Loucy (cell line): Measurements from ENCODE around the gene BNIP3.
A peak's percentile ranks its signal among the peaks of the same experiment; 100 is the strongest.

Experiments
- H2AFZ ChIP-seq: fragments of 200-600 bp; sonication (generic); 2 replicates; pipeline ENCODE4 v1.6.0; 2016; ENCODE audit warnings: antibody characterized with exemption, mild to moderate bottlenecking, low read length, moderate library complexity
- H3F3A ChIP-seq: fragments of 200-600 bp; 2 replicates; pipeline ENCODE4 v1.6.0; 2016; ENCODE audit warnings: antibody characterized with exemption, low read depth, mild to moderate bottlenecking
- H3K27me3 ChIP-seq: fragments of 200-600 bp; sonication (generic); 2 replicates; pipeline ENCODE4 v1.6.1; 2014; ENCODE audit warnings: low read length, mild to moderate bottlenecking; ENCODE audit not compliant: insufficient read depth, poor library complexity, severe bottlenecking
- H3K36me3 ChIP-seq: fragments of 200-600 bp; sonication (generic); 2 replicates; pipeline ENCODE4 v1.6.1; 2016; ENCODE audit warnings: low read length; ENCODE audit not compliant: insufficient read depth
- H3K4me1 ChIP-seq: fragments of 200-600 bp; sonication (generic); 2 replicates; pipeline ENCODE4 v1.5.1; 2014; ENCODE audit warnings: low read length, mild to moderate bottlenecking; ENCODE audit not compliant: insufficient read depth, poor library complexity, severe bottlenecking
- H3K4me2 ChIP-seq: fragments of 200-600 bp; sonication (generic); 2 replicates; pipeline ENCODE4 v1.6.0; 2014; ENCODE audit warnings: antibody characterized with exemption, low read length, low read depth, mild to moderate bottlenecking; ENCODE audit not compliant: poor library complexity, severe bottlenecking
- H3K4me3 ChIP-seq: fragments of 200-600 bp; sonication (generic); 2 replicates; pipeline ENCODE4 v1.5.1; 2014; ENCODE audit warnings: low read length, mild to moderate bottlenecking, mixed read lengths; ENCODE audit not compliant: poor library complexity, severe bottlenecking
- H3K79me2 ChIP-seq: fragments of 200-600 bp; sonication (generic); 2 replicates; pipeline ENCODE4 v1.6.1; 2014; ENCODE audit warnings: low read length; ENCODE audit not compliant: insufficient read depth
- H3K9ac ChIP-seq: fragments of 200-600 bp; sonication (generic); 2 replicates; pipeline ENCODE4 v1.6.0; 2014; ENCODE audit warnings: mild to moderate bottlenecking, low read depth, low read length, moderate library complexity; ENCODE audit not compliant: poor library complexity, severe bottlenecking
- H3K9me2 ChIP-seq: fragments of 200-600 bp; sonication (generic); replicated peaks from 2 replicates; pipeline ENCODE4 v1.6.1; 2016; ENCODE audit warnings: low read depth, low read length, mixed read lengths
- H3K9me3 ChIP-seq: fragments of 200-600 bp; sonication (generic); 2 replicates; pipeline ENCODE4 v1.6.1; 2014; ENCODE audit warnings: mild to moderate bottlenecking, antibody characterized with exemption, low read length, low read depth; ENCODE audit not compliant: insufficient read depth
- H4K20me1 ChIP-seq: fragments of 200-600 bp; sonication (generic); 2 replicates; pipeline ENCODE4 v1.6.0; 2014; ENCODE audit warnings: antibody characterized with exemption, low read length, mild to moderate bottlenecking; ENCODE audit not compliant: insufficient read depth, poor library complexity, severe bottlenecking
- EZH2phosphoT487 ChIP-seq: fragments of 200-600 bp; IDR thresholded peaks from 2 replicates; pipeline ENCODE4 v1.6.1; 2018; ENCODE audit warnings: antibody characterized with exemption, mild to moderate bottlenecking, moderate library complexity, borderline replicate concordance
- TF ChIP-seq, protein P1 (sequence below): fragments of 200-600 bp; sonication (generic); conservative IDR thresholded peaks from 2 replicates; pipeline ENCODE4 v1.5.1; 2014; ENCODE audit warnings: mild to moderate bottlenecking, antibody characterized with exemption, low read length

BNIP3 gene

DNA sequence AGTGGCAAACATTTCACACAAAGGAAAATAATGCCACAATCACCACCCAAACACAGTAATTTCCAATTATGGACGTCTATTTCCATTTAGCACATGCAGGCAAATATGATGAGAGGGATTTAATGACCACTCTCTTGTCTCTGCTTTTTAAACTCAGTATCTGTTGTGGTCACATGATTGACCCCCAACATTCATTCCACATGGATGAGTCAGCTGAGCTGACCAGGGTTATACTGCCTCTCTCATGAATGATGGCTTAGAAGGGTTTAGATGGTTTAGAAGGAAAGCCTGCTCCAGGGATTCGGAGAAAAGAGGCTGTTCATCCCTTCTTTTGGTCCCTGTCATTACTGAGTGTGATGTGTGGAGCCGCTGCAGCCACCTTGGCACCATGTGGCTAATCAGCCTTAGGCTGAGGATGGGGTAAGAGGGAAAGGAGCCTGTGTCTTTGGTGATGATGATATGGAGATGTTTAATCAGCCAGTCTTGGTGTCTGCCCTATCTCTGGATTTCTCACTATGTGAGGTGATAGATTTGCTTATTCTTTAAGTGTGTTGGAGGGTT, 45.8 kb upstream of the BNIP3 start:
- Histone ChIP-seq H3K4me1 (no peaks in the 10 kb centered on the region), H3K9ac (no peak overlapping the region), H4K20me1 (no peaks in the 10 kb centered on the region), H2AFZ (no peak overlapping the region), H3K4me3 (no peak overlapping the region), H3K9me2 (no peaks in the 10 kb centered on the region), H3K79me2 (no peaks in the 10 kb centered on the region), H3F3A (no peaks in the 10 kb centered on the region), H3K9me3 (no peaks in the 10 kb centered on the region), H3K27me3 (no peaks in the 10 kb centered on the region), H3K36me3 (no peaks in the 10 kb centered on the region), H3K4me2 (no peak overlapping the region)
- TF ChIP-seq EZH2phosphoT487 = no peak
- TF ChIP-seq, protein P1, sequence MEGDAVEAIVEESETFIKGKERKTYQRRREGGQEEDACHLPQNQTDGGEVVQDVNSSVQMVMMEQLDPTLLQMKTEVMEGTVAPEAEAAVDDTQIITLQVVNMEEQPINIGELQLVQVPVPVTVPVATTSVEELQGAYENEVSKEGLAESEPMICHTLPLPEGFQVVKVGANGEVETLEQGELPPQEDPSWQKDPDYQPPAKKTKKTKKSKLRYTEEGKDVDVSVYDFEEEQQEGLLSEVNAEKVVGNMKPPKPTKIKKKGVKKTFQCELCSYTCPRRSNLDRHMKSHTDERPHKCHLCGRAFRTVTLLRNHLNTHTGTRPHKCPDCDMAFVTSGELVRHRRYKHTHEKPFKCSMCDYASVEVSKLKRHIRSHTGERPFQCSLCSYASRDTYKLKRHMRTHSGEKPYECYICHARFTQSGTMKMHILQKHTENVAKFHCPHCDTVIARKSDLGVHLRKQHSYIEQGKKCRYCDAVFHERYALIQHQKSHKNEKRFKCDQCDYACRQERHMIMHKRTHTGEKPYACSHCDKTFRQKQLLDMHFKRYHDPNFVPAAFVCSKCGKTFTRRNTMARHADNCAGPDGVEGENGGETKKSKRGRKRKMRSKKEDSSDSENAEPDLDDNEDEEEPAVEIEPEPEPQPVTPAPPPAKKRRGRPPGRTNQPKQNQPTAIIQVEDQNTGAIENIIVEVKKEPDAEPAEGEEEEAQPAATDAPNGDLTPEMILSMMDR = no peak

DNA sequence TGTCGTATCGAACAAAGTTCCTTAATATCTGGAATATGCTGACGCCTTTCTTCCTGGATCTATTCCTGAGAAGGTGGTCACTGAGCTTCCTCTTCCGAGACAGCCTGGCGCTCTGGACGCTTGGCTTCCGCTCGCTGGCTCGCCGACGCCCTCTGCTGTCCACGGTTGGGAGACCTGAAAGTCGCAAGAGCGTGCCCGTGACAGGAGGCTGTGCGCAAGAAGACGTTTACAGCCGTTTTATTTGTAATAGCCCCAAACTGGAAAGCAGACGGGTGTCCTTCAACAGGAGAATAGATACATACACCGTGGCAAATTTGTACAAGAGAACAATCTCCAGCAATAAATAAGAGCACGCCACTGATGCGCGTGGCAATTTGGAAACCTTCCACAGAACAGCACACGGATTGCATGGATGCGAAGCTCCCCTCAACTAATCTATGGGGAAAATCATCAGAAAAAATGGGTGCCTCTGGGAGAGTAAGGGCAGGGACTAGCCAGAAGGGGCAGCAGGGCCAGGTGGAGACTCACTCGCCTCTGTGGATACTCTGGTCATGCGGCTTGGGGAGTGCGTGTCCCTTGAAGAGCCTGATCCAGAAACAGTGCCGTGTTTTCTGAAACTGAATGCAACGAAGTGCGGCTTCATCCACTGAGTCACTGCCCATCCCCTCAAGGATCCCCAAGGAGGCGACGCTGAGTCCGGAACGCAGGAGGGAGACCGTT, 41.5 kb upstream of the BNIP3 start:
- no peaks in the 10 kb centered on the region for H3K9me3 ChIP-seq
- no peak overlapping the region for H3K4me2 ChIP-seq
- no peaks in the 10 kb centered on the region for H3F3A ChIP-seq
- H3K27me3 ChIP-seq = no peaks in the 10 kb centered on the region
- no peaks in the 10 kb centered on the region for H4K20me1 ChIP-seq
- H3K9ac ChIP-seq = no peak overlapping the region
- no peak overlapping the region for H2AFZ ChIP-seq
- no peaks in the 10 kb centered on the region for H3K9me2 ChIP-seq
- no peak overlapping the region for H3K4me3 ChIP-seq
- no peaks in the 10 kb centered on the region for H3K79me2 ChIP-seq
- H3K36me3 ChIP-seq = no peaks in the 10 kb centered on the region
- no peak for TF ChIP-seq EZH2phosphoT487
- TF ChIP-seq, protein P1 = peak; percentile 75
- H3K4me1 ChIP-seq = no peaks in the 10 kb centered on the region

DNA sequence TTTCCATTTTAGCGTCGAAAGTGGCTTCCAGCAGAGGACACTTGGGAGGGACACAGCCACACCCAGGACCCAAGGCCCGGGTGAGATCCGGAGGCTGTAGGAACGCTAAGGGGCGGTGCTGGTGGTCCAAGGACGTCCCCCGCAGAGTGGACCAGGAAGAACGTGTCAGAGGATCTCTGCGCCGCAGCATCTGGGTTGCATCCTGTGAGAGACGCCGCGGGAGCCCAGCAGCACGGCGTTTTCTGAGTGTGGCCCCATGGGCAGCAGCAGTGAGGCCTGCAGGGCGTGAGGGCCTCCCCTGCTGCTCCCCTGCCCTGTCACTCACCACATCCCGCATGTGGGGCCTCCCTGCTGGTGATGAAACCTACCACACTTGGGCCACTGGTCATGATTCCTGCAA, 40.5 kb upstream of the BNIP3 start:
- Histone ChIP-seq H3K4me2 (no peak overlapping the region), H3K9me3 (no peaks in the 10 kb centered on the region), H3K4me3 (no peak overlapping the region), H4K20me1 (no peaks in the 10 kb centered on the region), H2AFZ (no peak overlapping the region), H3K9me2 (no peaks in the 10 kb centered on the region), H3F3A (no peaks in the 10 kb centered on the region), H3K9ac (no peak overlapping the region), H3K36me3 (no peaks in the 10 kb centered on the region), H3K27me3 (no peaks in the 10 kb centered on the region), H3K4me1 (no peaks in the 10 kb centered on the region), H3K79me2 (no peaks in the 10 kb centered on the region)
- TF ChIP-seq, protein P1 = no peak
- no peak for TF ChIP-seq EZH2phosphoT487
